WTC11 (cell line): ENCODE results near the gene MYO16. TPM values are rescaled to one million over a fixed set of nuclear protein-coding genes. Genes with fewer than 3 reads are reported as not detected.

Experiments
- ATAC-seq: fragments of 200-7000 bp; cut with Tn5 transposase; 2 replicates; pipeline ENCODE4 v1.10.0; 2021; ENCODE audit warnings: mild to moderate bottlenecking, moderate library complexity
- CTCF ChIA-PET: fragments of 300-600 bp; sonication (Branson Sonifier 250); formaldehyde crosslinking; loops from one replicate; lab custom pipeline; 2021; ENCODE audit warnings: antibody characterized with exemption; lab: Charles Lee
- POLR2A ChIA-PET: fragments of 350-600 bp; sonication (Branson Sonifier 250); formaldehyde crosslinking; loops from one replicate; lab custom pipeline; 2021; ENCODE audit warnings: antibody characterized with exemption; lab: Charles Lee
- DNase-seq: peaks from one replicate; pipeline ENCODE4 v3.0.0; 2021; ENCODE audit warnings: low spot score
- H3K27ac Mint-ChIP-seq: 2 replicates; pipeline ENCODE4 v1.8.0; 2021; ENCODE audit warnings: mixed read lengths
- H3K27me3 Mint-ChIP-seq: 2 replicates; pipeline ENCODE4 v1.8.0; 2021; ENCODE audit warnings: low read depth, mild to moderate bottlenecking, moderate library complexity, mixed read lengths
- H3K36me3 Mint-ChIP-seq: 2 replicates; pipeline ENCODE4 v1.8.0; 2021; ENCODE audit warnings: mixed read lengths
- H3K4me1 Mint-ChIP-seq: 2 replicates; pipeline ENCODE4 v1.8.0; 2022; ENCODE audit warnings: mixed read lengths
- H3K4me3 Mint-ChIP-seq: 2 replicates; pipeline ENCODE4 v1.8.0; 2021; ENCODE audit warnings: mild to moderate bottlenecking, moderate library complexity, mixed read lengths
- H3K9me3 Mint-ChIP-seq: 2 replicates; pipeline ENCODE4 v1.8.0; 2021; ENCODE audit warnings: mixed read lengths
- AR ChIP-seq: fragments of 250-450 bp; sonication (Bioruptor Pico); IDR thresholded peaks from 2 replicates; pipeline ENCODE4 v1.9.0; 2021; ENCODE audit warnings: mild to moderate bottlenecking
- ATF6 ChIP-seq: sonication (generic); formaldehyde crosslinking; IDR thresholded peaks from 2 replicates; pipeline ENCODE4 v1.8.1; 2023; ENCODE audit warnings: mild to moderate bottlenecking, missing genetic modification reagents
- CTCF ChIP-seq: fragments of 200-600 bp; IDR thresholded peaks from 2 replicates; pipeline ENCODE4 v1.8.0; 2022; ENCODE audit warnings: antibody characterized with exemption
- E2F1 ChIP-seq: sonication (generic); formaldehyde crosslinking; IDR thresholded peaks from 2 replicates; pipeline ENCODE4 v1.8.0; 2022; ENCODE audit warnings: mild to moderate bottlenecking, missing genetic modification reagents
- E2F4 ChIP-seq: sonication (generic); formaldehyde crosslinking; IDR thresholded peaks from 2 replicates; pipeline ENCODE4 v1.8.1; 2022; ENCODE audit warnings: low read depth, mild to moderate bottlenecking, moderate library complexity, missing genetic modification reagents, borderline replicate concordance
- FOXJ3 ChIP-seq: sonication (generic); formaldehyde crosslinking; IDR thresholded peaks from 2 replicates; pipeline ENCODE4 v1.9.0; 2021; ENCODE audit warnings: missing genetic modification reagents, mild to moderate bottlenecking, borderline replicate concordance
- FOXP1 ChIP-seq: sonication (generic); formaldehyde crosslinking; IDR thresholded peaks from 2 replicates; pipeline ENCODE4 v1.8.0; 2022; ENCODE audit warnings: missing genetic modification reagents, mild to moderate bottlenecking, moderate library complexity, borderline replicate concordance
- JUN ChIP-seq: sonication (generic); formaldehyde crosslinking; IDR thresholded peaks from 2 replicates; pipeline ENCODE4 v1.8.0; 2023; ENCODE audit warnings: mild to moderate bottlenecking, missing genetic modification reagents
- NFATC4 ChIP-seq: fragments of 250-450 bp; sonication (Bioruptor Pico); IDR thresholded peaks from 2 replicates; pipeline ENCODE4 v1.9.0; 2021; ENCODE audit warnings: mild to moderate bottlenecking
- SMAD4 ChIP-seq: sonication (generic); formaldehyde crosslinking; IDR thresholded peaks from 2 replicates; pipeline ENCODE4 v1.8.0; 2022; ENCODE audit warnings: mild to moderate bottlenecking, missing genetic modification reagents
- TEAD1 ChIP-seq: sonication (generic); formaldehyde crosslinking; IDR thresholded peaks from 2 replicates; pipeline ENCODE4 v1.8.0; 2022; ENCODE audit warnings: mild to moderate bottlenecking, missing genetic modification reagents
- TP53 ChIP-seq: sonication (generic); formaldehyde crosslinking; IDR thresholded peaks from 2 replicates; pipeline ENCODE4 v1.8.1; 2023; ENCODE audit warnings: mild to moderate bottlenecking, missing genetic modification reagents
- ZNF532 ChIP-seq: fragments of 250-450 bp; sonication (Bioruptor Pico); IDR thresholded peaks from 2 replicates; pipeline ENCODE4 v1.9.0; 2021; ENCODE audit warnings: mild to moderate bottlenecking, borderline replicate concordance
- total RNA-seq: library from RNA; stranded (reverse); gene quantifications from 3 replicates; pipeline ENCODE4 v1.2.3, GENCODE V29; 2021
- TF ChIP-seq, protein P1 (sequence below): sonication (generic); formaldehyde crosslinking; IDR thresholded peaks from 2 replicates; pipeline ENCODE4 v1.8.1; 2023; ENCODE audit warnings: mild to moderate bottlenecking, missing genetic modification reagents
- TF ChIP-seq, protein P2 (sequence below): fragments of 250-450 bp; sonication (Bioruptor Pico); IDR thresholded peaks from 2 replicates; pipeline ENCODE4 v1.9.0; 2021; ENCODE audit warnings: mild to moderate bottlenecking
- TF ChIP-seq, protein P3 (sequence below): fragments of 250-450 bp; sonication (Bioruptor Pico); conservative IDR thresholded peaks from 2 replicates; pipeline ENCODE4 v1.9.0; 2021; ENCODE audit warnings: mild to moderate bottlenecking

MYO16 gene
- total RNA-seq, 1 experiment from 2014 or later = 0.09 TPM

GRCh38 chr13:108835083-108835482 is 205.7 kb downstream of the MYO16 start:
- no peak overlapping the region for H3K4me3 Mint-ChIP-seq
- TF ChIP-seq NFATC4 (CRISPR knock-in tag) (no peak), AR (no peak), CTCF (no peak), SMAD4 (CRISPR knock-in tag) (no peak), ZNF532 (CRISPR knock-in tag) (no peak), TP53 (no peak), ATF6 (CRISPR knock-in tag) (no peak), JUN (CRISPR knock-in tag) (no peak), E2F1 (CRISPR knock-in tag) (no peak), FOXP1 (CRISPR knock-in tag) (no peak), E2F4 (CRISPR knock-in tag) (no peak), FOXJ3 (no peak), TEAD1 (CRISPR knock-in tag) (no peak)
- TF ChIP-seq, protein P1, sequence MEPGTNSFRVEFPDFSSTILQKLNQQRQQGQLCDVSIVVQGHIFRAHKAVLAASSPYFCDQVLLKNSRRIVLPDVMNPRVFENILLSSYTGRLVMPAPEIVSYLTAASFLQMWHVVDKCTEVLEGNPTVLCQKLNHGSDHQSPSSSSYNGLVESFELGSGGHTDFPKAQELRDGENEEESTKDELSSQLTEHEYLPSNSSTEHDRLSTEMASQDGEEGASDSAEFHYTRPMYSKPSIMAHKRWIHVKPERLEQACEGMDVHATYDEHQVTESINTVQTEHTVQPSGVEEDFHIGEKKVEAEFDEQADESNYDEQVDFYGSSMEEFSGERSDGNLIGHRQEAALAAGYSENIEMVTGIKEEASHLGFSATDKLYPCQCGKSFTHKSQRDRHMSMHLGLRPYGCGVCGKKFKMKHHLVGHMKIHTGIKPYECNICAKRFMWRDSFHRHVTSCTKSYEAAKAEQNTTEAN = no peak
- TF ChIP-seq, protein P2, sequence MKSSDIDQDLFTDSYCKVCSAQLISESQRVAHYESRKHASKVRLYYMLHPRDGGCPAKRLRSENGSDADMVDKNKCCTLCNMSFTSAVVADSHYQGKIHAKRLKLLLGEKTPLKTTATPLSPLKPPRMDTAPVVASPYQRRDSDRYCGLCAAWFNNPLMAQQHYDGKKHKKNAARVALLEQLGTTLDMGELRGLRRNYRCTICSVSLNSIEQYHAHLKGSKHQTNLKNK = no peak
- TF ChIP-seq, protein P3, sequence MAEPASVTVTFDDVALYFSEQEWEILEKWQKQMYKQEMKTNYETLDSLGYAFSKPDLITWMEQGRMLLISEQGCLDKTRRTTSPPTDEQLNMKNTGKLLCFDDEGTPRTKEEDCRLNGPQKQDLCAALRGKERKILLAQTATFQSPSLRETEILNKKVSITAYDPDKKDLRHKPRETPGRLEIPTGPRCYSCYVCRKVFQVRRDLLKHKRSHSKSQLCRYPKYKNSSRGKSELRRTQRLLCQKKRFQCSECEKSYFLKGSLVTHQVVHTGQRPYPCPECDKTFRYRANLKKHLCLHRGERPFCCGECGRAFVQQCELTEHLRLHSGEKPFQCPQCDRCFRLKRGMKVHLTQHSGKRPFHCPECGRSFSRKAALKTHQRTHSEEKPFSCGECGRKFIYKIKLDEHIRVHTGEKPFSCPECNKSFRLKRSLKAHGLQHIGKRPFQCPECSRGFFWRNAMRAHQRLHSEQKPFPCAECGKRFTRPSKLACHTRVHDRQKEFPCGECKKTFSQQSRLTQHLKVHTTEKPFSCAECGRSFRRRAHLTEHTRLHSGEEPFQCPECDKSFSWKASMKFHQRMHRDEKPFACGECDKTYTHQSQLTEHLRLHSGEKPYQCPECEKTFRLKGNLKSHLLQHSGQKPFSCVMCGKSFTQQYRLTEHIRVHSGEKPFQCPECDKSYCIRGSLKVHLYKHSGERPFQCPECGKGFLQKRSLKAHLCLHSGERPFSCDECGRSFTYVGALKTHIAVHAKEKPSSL (CRISPR knock-in tag) = no peak
- ChIA-PET CTCF (no interaction called here), POLR2A (no interaction called here)
- peaks cover 18% of the 10 kb centered on the region for H3K36me3 Mint-ChIP-seq
- no peak overlapping the region for H3K27ac Mint-ChIP-seq
- H3K4me1 Mint-ChIP-seq = peaks cover 5% of the 10 kb centered on the region
- H3K27me3 Mint-ChIP-seq = no peaks in the 10 kb centered on the region; the same call in 1 of the 2 replicates
- no peak for DNase-seq
- peaks cover 25% of the 10 kb centered on the region for H3K9me3 Mint-ChIP-seq
- ATAC-seq = no peak
